SKM-1 (cell line): ENCODE measurements around the gene ZNF407.
A peak's percentile ranks its signal among the peaks of the same experiment; 100 is the strongest.

ENCODE experiments used
- DNase-seq: peaks from one replicate; lab custom pipeline; 2025; ENCODE audit not compliant: unreplicated experiment; lab: John Stamatoyannopoulos, UW

The ZNF407 gene

DNA sequence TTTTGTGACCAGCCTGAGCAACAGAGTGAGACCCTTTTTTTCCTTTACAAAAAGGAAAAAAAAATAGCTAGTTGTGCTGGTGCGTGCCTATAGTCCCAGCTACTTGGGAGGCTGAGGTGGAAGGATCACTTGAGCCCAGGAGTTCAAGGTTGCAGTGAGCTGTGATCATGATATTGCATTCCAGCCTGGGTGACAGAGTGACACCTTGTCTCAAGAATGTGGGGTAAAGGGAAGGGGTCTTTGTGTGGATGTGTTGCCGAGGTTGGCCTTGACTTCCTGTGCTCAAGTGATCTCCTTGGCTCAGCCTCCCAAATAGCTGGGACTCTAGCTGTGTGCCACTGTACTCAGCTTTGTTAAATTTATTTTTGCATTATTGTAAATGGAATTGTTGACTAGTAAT is 120.6 kb downstream of the ZNF407 start:
- no peak for DNase-seq

DNA sequence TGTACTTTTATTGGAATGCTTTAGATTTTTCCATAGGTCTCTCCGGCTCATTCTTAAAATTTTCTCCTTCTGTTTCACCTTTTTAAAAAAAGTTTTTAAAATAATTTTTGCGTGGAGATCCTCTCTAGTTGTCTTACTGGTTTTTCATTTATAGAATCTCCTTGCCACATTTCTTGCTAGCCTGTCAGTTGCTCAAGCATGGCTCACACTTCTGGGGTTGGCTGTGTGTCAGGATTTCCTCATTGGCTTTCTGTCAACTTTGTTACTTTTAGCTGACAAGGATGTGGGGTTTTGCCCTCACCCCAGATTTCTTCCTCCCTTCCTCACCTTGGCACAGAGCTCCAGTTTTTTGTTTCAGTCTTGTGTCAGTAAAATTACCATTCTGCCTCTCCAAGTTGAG is 124.6 kb downstream of the ZNF407 start:
- peak; percentile 23 for DNase-seq

DNA sequence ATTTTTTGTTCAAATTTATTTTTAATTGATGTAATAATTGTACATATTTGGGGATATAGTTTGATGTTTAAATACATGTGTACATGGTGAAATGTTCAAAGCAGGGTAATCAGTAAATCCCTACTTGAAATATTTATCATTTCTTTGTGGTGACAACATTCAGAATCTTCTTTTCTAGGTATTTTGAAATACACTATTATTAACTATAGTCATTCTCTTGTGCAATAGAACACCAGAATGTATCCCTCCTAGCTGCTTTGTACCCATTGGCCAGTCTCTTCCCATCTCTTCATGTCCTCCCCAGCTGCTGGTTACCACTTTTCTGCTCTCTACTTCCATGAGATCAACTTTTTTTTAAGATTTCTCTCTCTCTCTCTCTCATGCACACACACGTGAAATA is 126.5 kb downstream of the ZNF407 start:
- no peak for DNase-seq

DNA sequence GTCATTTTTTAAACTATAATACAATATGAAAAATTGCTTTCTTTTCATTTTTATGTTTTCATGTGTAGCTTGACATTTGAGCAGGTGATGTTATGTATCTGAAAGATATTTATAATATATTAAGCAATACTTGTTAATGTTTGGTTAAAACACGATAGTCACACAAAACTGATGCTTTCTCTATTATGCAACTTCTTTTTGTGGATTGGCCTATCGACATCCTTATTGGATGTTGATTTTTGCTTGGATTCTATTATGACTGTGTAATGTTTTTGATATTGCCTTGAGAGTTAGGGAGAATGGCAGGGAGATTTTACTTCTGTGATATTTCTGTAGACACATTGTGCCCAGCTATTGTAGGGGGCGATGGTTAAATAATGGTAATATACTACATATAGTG is 128.0 kb downstream of the ZNF407 start:
- no peak for DNase-seq

DNA sequence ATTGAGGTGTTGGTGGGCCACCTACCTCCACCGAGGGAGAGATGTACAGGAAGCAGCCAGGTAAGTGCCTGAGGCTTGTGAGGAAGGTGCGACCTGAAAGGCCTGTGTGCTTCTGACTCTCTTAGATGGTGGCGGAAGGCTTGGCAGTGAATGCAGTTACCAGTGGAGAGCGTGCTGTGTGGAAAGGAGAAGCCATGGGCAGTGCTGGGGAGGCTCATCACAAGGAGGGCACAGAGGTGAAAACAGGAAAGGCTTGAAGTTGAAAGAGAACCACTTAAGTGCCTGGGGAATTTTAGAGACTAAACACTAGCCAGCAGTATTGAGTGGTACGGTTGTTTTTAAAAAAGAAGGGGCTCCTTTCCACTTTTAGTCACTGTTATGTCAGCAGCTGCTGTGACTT is 130.9 kb downstream of the ZNF407 start:
- DNase-seq: no peak

DNA sequence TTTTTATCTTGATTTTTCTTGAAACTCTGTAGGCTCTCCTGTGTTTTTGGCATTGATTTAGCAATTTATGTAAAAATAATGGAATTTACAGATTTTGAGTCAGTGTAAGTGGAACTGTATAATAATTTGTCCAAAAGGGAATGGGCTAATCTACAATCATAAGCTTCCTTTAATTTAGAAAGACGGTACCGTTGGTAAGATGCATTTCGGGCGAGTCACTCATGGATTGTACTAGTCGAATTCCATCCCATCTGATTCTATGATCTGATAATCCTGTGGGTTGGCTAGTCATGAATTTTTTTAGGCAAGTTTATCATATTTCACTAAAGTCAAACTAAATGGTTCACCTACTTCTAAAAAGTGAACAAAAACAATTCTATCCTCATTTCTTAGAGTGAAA is 133.4 kb downstream of the ZNF407 start:
- no peak for DNase-seq

DNA sequence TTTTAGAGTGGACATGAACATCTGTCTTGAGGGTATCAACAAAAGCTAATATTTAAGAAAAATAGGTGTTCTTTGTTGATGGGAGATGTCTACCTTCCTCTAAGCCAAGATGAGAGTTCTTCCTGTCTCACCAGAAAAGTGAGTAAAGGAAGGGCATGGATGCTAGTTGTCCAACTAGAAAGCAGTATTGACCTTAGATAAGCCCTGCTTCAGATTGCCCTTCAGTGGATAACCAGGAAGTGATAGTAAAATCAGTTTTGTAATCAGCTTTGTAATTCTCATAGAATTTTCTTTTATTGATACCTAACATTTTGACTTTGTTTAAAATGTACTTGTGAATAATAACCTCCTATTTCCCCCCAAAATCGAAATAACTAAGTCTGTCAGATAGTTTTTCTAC is 134.7 kb downstream of the ZNF407 start:
- DNase-seq: no peak

DNA sequence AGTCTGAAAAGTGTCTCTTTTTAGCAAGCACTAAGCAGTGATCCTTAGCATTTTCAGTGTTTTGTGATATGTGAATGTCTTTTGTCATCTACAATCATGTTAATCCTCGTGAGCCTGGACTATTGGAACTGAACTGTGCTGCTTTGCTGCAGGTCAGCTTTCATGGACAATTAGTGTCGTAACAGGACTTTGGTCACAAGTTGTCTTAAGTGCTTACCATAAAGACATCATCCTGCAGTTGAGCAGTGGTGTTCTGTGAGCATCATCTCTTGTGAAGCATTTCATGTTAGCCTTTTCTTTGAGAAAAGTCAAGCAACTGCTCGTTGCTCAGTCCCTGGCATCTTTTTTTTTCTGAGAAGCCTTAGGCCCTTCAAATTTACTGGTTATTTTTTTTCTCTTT is 135.9 kb downstream of the ZNF407 start:
- DNase-seq: no peak

DNA sequence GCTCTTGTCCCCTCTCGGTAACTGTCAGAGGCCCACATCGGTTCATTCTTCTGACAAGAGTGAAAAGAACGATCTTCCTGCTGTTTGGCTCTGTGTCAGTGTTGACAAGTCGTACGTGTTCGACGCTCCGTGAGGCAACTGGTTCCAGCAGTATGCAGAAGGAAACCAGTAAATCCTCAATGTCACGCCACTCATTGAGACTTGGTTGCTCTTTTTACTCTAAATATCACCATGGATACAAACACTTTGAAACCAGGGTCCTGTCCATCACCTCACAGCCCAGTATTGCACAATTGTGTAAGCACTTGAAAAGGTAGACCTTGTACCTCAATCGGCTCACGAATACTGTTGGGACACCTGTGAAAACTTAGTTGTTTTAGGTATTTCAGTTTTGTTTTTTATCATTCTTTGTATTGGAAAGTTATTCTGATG is 136.4 kb downstream of the ZNF407 start:
- DNase-seq: no peak

DNA sequence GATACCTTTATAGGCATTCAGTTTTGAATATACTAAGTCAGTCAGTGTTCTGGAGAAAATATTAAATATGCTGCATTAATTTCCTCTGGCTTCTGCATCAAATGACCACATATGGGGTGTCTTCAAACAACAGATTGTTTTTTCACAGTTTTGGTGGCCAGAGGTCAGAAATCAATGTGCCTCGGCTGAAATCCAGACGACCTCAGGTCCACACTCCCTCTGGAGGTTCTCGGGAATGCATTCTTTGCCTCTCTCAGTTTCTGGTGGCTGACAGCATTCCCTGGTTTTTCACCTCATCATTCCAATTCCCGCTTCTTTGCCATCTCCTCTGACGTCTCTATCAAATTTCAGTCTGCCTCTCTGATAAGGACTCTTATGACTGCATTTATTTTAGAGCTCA is 142.3 kb downstream of the ZNF407 start:
- no peak for DNase-seq

DNA sequence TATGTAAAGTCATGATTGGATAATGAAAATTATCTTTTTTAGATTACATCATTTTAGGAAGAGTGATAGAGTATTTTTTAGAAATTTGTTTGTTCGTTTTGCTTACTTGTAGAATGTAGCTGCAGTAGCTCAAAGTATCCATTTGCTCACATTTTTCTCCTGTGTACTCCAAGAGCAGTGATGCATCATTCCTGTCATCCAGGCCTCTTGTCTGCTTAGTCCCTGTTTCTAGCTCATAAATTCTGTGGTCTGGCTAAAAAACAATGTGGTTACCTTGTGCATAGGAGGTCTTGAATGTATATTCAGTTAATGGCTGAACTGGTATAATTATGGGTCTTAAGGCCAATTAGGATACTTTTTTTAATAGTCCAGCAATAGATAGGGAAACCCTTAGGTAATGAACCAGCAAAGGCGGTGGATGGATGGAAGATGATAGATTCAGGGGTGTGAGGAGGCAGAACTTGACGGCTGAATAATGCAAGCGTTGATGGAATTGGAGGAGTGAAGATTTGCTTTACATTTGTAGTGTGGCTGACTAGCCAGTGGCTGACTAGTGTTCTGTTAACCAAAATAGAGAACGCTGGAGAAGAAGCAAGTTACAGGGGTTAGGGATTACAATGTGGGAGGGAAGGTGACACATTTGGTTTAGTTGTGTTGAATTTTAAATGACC is 145.0 kb downstream of the ZNF407 start:
- DNase-seq: no peak

DNA sequence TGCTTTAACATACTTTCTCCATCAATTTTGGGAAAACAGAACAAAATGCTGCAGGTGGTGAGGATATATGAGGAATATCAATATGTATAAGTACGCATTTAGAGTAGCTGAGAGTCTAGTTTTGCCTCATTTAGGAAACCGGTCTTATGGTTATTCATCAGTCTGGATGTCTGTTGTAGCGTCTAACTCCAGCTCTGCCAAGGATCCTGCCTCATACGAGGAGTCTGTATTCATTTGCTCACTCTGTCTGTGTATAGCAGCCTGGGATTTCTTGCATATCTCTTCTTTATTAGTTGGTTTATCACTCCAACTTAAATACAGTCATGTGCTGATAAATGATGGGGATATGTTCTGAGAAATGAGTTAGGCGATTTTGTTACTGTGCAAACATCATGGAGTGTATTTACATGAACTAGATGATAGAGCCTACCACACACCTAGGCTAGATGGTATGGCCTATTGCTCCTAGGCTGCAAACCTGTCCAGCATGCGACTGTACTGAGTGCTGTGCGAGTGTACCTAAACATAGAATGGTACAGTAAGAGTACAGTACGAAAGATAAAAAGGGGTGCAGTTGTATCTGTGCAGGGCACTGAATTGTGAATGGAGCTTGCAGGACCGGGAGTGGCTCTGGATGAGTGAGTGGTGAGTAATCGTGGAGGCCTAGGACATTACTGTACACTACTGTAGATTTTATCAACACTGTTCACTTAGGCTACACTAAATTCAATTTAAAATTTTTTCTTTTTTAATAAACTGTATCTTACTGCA is 148.1 kb downstream of the ZNF407 start:
- no peak for DNase-seq

DNA sequence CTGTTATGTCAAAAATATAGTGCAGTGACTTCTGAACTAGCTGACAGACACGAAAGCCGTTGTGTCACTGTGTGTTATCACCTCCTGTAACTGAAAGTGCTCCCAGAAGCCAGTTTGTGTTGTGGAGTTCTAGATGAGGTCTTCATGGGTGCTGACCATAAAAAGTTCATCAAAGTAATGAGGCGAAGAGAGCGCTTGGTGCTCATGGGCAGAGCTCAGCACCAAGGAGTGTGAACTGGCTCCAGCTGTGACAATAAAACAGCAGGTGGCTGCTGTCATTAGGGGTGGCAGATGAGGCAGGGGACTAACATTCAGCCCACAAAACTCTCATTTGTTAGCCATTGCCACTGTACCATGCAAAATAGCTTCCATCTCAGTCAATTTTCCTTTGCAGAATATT is 151.1 kb downstream of the ZNF407 start:
- no peak for DNase-seq

DNA sequence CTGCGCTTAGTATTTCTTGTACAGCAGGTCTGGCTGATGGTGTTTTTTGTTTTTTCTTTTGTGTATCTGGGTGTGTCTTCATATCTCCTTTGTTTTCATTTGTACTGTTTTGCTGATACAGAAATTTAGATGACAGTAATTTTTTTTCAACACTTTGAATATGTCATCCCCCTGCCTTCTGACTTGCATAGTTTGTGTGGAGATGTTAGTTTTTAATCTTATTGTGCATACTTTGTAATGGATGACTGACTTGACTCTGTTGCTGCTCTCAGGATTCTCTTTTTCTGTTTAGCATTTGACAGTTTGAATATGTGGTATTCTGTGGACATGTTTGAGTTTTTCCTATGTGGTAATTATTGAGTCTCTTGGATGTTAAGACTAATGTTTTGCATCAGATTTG is 161.3 kb downstream of the ZNF407 start:
- no peak for DNase-seq

DNA sequence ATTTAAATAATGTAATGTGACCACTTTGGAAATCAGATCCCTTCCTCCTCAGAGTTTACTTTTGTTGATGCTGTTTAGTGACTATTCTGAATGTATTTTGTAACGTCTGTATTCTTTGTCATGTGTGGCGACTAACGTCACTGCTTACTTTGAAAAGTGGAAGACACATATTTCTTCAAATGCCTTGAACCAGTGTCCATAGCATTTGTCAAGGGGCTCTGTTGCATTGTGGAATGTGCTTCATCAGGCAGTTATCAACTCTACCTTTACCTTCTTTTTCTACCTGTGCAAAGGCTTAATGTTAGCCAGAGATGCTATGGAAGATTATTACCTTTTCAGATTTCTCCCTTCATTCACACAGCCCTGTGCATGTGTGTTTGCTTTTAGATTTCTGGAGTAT is 162.4 kb downstream of the ZNF407 start:
- no peak for DNase-seq

DNA sequence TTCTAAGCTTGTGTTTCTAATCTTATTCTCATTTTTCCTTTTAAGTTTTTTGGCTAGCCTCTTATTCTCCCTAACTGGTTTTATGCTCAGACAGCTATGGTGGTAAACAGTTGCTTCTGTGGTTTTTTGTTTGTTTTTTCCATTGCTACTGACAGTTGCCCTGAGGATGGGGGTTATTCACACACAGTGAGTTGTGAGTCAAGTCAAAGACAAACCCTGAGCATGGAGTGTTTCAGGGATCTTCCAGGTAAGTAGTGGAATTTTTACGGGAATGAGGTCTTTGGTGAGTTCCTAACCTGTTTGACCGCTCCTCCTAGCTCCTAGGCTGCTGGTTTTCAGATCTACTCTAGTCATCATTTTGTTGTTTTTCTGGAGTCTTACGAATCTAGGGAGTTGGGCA is 162.8 kb downstream of the ZNF407 start:
- DNase-seq: no peak

DNA sequence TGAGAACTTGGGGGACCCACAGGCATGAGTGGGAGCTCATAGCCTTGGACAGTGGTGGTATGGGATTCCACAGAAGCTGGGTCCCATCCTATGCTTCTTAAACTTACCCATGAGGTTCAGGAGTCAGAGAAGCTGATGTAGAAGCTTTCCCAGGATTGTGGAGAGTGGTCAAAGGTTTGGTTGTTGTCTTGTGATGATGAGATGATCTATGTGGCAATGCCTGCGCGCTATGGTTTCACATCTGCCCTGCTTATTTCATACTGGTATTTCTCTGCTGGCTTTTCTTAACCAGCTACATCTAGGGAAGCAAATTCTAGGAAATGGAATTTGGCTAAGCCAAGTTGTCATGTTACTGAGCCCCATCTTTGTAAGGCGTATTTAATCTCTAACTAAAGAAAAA is 168.6 kb downstream of the ZNF407 start:
- DNase-seq: no peak

DNA sequence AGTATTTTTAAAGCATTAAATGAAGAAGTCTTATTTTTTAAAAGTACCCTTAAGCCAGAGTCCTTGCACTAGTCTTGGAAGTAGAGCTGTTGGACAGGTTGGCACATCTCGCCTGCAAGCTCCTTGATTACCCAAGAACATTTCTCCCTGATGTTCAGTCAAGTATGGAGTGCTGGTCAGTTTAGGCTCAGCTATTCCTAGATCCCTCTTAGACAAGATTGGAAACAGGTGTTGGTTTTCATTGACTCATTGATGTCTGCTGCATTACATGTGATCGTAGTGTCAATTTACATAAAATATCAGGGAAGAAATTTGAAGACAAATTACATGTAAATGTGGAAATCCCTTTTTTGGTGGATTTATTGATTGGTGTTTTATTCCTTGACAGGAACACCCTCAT is 170.4 kb downstream of the ZNF407 start:
- DNase-seq: no peak

DNA sequence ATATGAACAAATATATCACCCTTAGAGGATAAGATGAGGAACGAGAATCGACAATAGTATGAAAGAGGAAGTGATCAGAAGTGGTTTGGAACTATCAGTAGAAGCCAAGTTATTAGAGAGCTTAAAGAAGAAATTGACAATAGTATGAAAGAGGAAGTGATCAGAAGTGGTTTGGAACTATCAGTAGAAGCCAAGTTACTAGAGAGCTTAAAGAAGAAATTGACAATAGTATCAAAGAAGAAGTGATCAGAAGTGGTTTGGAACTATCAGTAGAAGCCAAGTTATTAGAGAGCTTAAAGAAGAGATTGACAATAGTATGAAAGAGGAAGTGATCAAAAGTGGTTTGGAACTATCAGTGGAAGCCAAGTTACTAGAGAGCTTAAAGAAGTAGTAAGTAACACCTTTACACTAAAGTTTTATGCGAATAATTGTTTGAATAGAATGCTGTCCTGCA is 175.5 kb downstream of the ZNF407 start:
- no peak for DNase-seq

DNA sequence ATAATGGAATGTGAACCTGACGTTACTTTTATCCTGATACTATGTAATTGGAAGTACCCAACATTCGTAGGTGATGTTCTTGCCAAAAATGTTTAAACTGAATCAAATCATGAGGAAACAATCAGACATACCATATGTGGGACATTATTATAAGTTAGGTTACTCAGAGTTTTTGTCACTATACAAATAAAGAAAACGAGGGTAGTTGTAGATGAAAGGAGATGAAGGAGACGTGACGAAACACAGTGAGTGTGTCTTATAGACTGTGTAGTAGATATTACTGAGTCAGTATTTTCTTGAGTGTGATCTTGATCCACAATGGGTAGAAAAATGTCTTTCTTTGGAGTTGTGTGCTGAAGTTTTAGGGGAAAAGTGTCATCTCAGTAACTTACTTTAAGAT is 176.8 kb downstream of the ZNF407 start:
- DNase-seq: no peak

DNA sequence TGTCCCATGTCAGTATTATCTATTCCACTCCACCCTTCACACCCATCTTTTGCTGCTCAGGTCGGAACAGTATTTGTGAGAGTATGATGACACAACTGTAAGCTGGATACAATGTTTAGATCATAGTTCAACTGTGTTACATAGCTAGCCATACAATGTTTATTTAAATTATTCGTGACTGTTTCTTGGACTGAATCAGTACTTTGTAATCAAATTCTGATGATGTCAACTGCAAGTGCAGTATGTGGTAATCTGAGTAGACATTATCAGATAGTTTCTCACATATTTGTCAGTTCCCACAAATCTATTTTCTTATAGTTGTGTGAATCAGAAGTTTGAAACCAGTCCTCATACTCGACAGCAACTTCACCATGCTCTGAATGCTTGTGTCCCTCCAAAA is 177.6 kb downstream of the ZNF407 start:
- DNase-seq: no peak

DNA sequence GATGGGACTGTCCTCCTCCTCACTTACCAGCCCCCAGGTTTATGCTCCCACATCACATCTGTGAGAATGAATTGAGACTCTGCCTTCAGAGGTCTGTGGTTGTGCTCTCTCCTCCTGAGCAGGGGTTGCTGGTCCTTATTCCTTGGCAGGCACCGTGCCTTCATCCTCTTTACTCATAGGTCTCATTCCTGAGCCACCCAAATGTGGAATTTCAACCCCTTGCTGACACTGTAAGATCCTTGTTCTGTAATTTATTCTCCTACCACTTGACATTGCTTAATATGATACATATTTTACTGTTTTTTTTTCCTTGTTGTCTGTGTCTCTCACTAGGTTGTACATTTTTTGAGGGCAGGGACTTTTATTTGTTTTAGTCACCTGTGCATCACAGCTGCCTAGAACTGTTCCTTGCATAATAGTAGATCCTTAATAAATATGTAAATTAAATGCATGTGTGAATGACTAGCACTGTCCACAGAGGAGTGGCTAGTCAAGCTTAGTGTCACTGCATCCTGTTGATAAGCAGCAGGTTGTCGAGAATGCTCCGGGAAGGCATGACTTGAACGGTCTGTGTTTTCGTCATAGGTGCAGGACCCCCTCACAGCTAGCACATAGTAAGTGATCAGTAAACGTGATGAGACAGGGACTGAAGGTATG is 180.6 kb downstream of the ZNF407 start:
- no peak for DNase-seq
